Lower leg skin (tissue), 4 donors: ENCODE data around the gene SELENOO. TPM values are rescaled to one million over a fixed set of nuclear protein-coding genes. Genes with fewer than 3 reads are reported as not detected.

ENCODE experiments used
- DNase-seq, 2 donors: peaks; one replicate each; pipeline ENCODE4 v3.0.0-alpha.2; 2019; ENCODE audit warnings: low spot score in 2 of 2
- H3K4me3 ChIP-seq: fragments of 200-600 bp; sonication (generic); 2 replicates; pipeline ENCODE4 v1.5.1; 2017; ENCODE audit warnings: mild to moderate bottlenecking, low read depth; ENCODE audit not compliant: poor library complexity, severe bottlenecking
- CTCF ChIP-seq, 3 donors: fragments of 450-650 bp; IDR thresholded peaks; one replicate each; pipeline ENCODE4 v1.5.1; 2016; ENCODE audit warnings: antibody characterized with exemption in 3 of 3, mild to moderate bottlenecking in 3 of 3, moderate library complexity in 2 of 3
- POLR2A ChIP-seq, 2 donors: fragments of 450-650 bp; IDR thresholded peaks; one replicate each; pipeline ENCODE4 v1.6.1; 2016 to 2017; ENCODE audit warnings: antibody characterized with exemption in 2 of 2, mild to moderate bottlenecking in 1 of 2, moderate library complexity in 1 of 2
- WGBS, 2 donors: methylation state at CpG; one replicate each; pipeline ENCODE4 v1.1.5; 2018; 5-methylcytosine and 5-hydroxymethylcytosine counted together
- intact Hi-C: fragments of 100-400 bp; cut with DNase I; formaldehyde crosslinking; loops from one replicate; pipeline ENCODE4 v1.15.0; 2023; ENCODE audit warnings: low total_unique reads
- total RNA-seq, 4 donors: library from RNA; depleted of rRNA; stranded (reverse); fragments of >200 nt; gene quantifications; one replicate each; pipeline ENCODE4 v1.1.0, GENCODE V29; 2016

Gene SELENOO
- total RNA-seq, 4 donors from 2014 or later = 33.3 to 52.3 (median 43.1) TPM

GRCh38 chr22:50221410-50222300, 20.8 kb downstream of the SELENOO start:
- no peak overlapping the region for H3K4me3 ChIP-seq
- TF ChIP-seq POLR2A (IDR thresholded peaks at IDR 0.05) = no peak
- DNase-seq = no peak
- intact Hi-C loops = no loop called here
- 93 to 97% methylated on average over 17 to 19 of the region's 19 CpGs for WGBS, 2 donors

DNA sequence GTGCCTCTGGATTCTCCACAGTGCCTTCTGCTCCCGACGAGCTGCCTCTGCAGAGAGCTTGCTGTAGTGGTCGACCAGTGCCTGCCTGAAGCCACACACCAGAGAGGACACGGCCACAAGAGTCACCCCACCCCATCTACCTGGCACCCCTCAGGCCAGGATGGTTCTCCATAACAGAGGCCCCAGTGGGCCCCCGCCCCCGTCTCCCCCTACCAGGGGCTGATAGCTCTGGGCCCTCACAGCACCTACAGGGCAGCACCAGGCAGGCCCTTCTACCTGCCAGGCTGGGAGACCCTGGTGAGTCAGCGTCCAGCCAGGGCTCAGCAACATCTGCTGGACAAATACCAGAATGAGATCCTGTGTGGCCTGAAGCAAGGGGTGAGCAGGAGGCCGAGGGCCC, 21.7 kb downstream of the SELENOO start:
- H3K4me3 ChIP-seq = no peak overlapping the region
- 88 to 91% methylated on average over 7 to 8 of the region's 8 CpGs for WGBS, 2 donors
- intact Hi-C loops = no loop called here
- DNase-seq = no peak
- TF ChIP-seq CTCF (IDR thresholded peaks at IDR 0.05) (no peak), POLR2A (IDR thresholded peaks at IDR 0.05) (no peak)

DNA sequence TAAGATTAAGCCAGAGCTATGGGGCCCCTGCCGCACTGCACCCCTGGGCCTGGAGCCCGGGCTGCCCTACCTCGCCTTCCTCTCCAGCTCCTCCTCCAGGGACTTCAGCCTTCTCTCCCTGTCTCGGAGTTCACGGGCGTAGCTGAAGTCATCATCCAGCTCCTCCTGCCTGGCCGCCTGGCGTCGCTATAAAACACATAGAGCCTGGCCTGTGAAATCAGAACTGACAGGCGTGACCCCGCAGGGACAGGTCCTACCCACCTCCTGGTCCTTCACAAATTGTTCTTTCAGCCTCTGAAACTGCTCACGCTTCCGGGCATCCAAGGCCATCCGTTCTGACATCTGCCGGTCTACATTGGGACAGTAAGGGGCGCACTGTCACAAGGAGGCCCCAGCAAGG, 23.3 kb downstream of the SELENOO start:
- intact Hi-C loops = no loop called here
- H3K4me3 ChIP-seq = no peak overlapping the region
- no peak for TF ChIP-seq POLR2A (IDR thresholded peaks at IDR 0.05)
- TF ChIP-seq CTCF (IDR thresholded peaks at IDR 0.05) = no peak
- no peak for DNase-seq
- WGBS, 2 donors = 90 to 91% methylated on average over 16 of the region's 16 CpGs

DNA sequence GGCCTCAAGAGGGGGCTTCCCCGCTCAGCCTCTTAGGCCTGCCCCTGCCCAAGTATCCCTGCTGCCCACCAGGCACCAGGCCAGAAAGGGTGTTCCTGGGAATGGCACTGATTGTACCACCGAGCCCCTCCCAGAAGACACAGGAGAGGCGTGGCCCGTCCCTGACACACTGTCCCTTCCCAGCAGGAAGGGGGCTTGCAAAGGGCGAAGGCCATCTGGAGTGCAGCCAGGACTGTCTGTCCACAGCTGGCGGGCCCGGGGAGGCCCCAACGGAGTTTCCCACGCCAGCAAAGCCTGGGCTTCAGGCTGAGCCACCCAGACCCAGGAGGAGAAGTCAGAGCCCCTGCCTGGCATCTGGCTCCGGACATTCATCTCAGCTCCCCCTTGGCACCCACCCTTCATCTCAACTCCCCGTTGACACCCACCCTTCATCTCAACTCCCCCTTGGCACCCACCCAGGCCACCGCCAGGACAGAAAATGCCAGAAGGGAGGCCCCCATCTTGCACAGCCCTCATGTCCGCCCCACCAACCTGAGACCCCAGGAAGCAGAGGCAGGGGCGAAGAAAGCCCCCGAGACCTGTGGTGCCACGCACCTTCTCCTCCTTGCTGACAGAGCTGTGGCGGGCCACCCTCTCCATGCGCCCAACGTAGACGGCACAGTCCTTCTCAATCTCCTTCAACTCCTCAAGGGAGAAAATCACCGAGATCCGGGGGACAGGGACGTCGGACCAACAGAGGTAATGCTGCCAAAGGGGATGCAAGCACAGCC, 24.6 kb downstream of the SELENOO start:
- DNase-seq = no peak
- no peak for TF ChIP-seq CTCF (IDR thresholded peaks at IDR 0.05)
- no peak for TF ChIP-seq POLR2A (IDR thresholded peaks at IDR 0.05)
- WGBS, 2 donors = 84 to 90% methylated on average over 17 to 23 of the region's 24 CpGs
- intact Hi-C loops = no loop called here
- no peak overlapping the region for H3K4me3 ChIP-seq

DNA sequence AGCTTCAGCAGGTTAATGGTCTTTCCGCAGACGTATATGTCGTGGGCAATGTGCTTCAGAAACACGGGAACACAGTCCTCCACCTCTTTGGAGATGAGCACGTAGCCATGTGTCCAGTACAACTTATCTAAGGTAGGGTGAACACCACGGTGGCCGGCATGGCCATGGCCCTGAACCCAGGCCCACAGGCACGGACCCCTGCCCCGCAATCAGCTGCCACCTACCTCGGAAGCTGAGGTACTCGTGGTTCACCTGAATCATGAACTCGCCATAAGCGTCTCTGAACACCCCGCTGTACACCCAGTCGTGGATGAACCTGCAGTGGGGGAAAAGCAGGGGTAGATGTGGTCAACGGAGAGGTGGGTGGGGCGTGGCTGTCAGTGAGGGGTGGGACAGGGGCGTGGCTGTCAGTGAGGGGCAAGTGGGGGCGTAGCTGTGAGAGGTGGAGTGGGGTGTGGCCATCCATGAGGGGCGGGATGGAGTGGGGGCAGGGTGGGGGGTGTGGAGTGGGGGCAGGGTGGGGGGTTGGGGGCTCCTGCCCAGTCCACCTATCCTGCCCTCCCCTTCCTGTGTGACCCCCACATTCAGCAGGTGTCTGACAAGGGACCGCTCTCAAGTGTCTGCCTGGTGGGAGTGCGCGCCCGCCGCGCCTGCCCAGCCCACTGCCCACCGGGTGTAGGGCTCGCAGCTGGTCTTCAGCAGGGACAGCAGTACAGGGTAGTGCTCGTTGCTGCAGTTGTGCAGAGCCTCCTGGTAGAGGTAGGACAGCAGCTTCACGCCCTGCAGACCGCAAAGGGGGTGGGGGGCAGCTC, 25.5 kb downstream of the SELENOO start:
- WGBS, 2 donors = 91% methylated on average over 28 to 31 of the region's 31 CpGs
- TF ChIP-seq POLR2A (IDR thresholded peaks at IDR 0.05) (no peak), CTCF (IDR thresholded peaks at IDR 0.05) (no peak)
- no peak overlapping the region for H3K4me3 ChIP-seq
- DNase-seq = no peak
- intact Hi-C loops = no loop called here

- intact Hi-C loops = no loop called here
- TF ChIP-seq POLR2A (IDR thresholded peaks at IDR 0.05) (no peak), CTCF (IDR thresholded peaks at IDR 0.05) (no peak)
- DNase-seq = no peak
- no peak overlapping the region for H3K4me3 ChIP-seq
- 96% methylated on average over 4 to 17 of the region's 18 CpGs for WGBS, 2 donors
Observed at GRCh38 chr22:50226875-50227165, 26.0 kb downstream of the SELENOO start.
